GM18870 (cell line): ENCODE data around the gene MSH3.
"Not testable (repeated sequence)": the region's sequence is repeated elsewhere in the genome, so short reads cannot be mapped to it uniquely, and the experiment has no call there.

Source experiments
- ATAC-seq: cut with Tn5 transposase; IDR thresholded peaks from one replicate; pipeline ENCODE4 v1.9.1; 2021; ENCODE audit warnings: moderate library complexity; ENCODE audit not compliant: unreplicated experiment

The MSH3 gene

GRCh38 chr5:80884929-80885328 is 230.5 kb downstream of the MSH3 start:
- no peak for ATAC-seq

- ATAC-seq: no peak
These were observed 231.0 kb downstream of the MSH3 start for GRCh38 chr5:80885396-80886000.

- no peak for ATAC-seq
These were observed 239.6 kb downstream of the MSH3 start for GRCh38 chr5:80894083-80894482.

- no peak for ATAC-seq
These were observed 241.1 kb downstream of the MSH3 start for GRCh38 chr5:80895523-80895922.

- not testable (repeated sequence) for ATAC-seq
These were observed 248.2 kb downstream of the MSH3 start for GRCh38 chr5:80902624-80903023.

- ATAC-seq: no peak
These were observed 250.2 kb downstream of the MSH3 start for GRCh38 chr5:80904533-80905187.

- no peak for ATAC-seq
These were observed 251.0 kb downstream of the MSH3 start for GRCh38 chr5:80905405-80905804.

- no peak for ATAC-seq
These were observed 258.0 kb downstream of the MSH3 start for GRCh38 chr5:80912479-80912878.

- ATAC-seq: no peak
These were observed 261.3 kb downstream of the MSH3 start for GRCh38 chr5:80915716-80916115.

GRCh38 chr5:80916676-80917075 is 262.2 kb downstream of the MSH3 start:
- ATAC-seq: no peak

GRCh38 chr5:80917631-80918030 is 263.2 kb downstream of the MSH3 start:
- ATAC-seq: no peak

GRCh38 chr5:80919678-80920196 is 265.3 kb downstream of the MSH3 start:
- ATAC-seq: no peak

- ATAC-seq: no peak
These were observed 265.9 kb downstream of the MSH3 start for GRCh38 chr5:80920333-80920732.

GRCh38 chr5:80921026-80921425 is 266.6 kb downstream of the MSH3 start:
- ATAC-seq: no peak

- ATAC-seq: no peak
These were observed 271.5 kb downstream of the MSH3 start for GRCh38 chr5:80925931-80926330.
